HG03460 (cell line): ENCODE data around the gene DGKQ.

Experiments used
- ATAC-seq: cut with Tn5 transposase; IDR thresholded peaks from one replicate; pipeline ENCODE4 v1.9.1; 2021; ENCODE audit not compliant: unreplicated experiment

Gene DGKQ

DNA sequence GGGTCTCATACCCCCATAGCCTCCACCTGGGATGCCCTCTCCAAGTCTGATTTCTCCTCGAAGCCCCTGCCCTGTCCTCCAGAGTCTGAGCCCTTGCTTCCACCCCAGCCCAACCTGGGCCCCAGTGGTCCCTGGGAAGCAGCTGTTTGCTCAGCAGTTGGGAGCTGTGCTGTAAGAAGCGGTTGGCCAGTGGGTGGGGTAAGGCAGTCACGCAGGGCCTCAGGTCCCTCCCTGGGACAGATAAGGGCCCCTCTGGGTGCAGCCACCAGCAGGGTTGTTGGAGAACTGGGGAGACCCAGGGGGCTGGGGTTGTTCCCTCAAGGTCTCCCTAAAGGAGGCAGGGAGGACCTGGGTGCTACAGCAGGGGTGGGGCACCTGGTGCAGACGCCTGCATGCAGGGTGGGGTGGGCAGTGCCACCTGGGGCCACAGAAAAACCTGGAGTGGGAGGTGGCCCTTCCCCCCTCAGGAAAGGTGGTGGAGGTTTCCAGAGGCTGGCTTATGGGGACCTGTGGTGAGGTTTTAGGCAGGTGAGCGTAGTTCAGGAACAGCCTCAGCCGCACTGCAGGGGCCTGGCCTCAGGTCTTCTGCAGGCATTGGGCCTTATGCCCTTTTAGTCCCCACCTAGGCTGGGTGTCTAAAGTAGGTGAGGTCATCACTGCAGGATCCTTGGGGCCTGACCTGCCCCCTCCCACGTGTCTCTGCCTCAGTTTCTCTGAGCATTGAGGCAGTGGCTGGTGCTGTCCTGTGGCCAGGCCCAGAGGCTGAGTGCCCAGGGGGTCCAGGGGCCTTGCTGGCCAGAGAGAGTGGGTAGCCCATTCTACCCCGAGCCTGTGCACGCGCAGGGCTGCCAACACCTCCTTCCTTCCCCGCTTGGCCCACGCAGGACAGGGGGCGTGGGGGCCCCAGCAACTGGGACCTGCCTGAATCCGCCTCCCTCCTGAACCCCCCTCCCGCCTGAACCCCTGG, 22.9 kb upstream of the DGKQ start:
- ATAC-seq: no peak

- no peak for ATAC-seq
Observed at GRCh38 chr4:995311-996026, 22.1 kb upstream of the DGKQ start.

DNA sequence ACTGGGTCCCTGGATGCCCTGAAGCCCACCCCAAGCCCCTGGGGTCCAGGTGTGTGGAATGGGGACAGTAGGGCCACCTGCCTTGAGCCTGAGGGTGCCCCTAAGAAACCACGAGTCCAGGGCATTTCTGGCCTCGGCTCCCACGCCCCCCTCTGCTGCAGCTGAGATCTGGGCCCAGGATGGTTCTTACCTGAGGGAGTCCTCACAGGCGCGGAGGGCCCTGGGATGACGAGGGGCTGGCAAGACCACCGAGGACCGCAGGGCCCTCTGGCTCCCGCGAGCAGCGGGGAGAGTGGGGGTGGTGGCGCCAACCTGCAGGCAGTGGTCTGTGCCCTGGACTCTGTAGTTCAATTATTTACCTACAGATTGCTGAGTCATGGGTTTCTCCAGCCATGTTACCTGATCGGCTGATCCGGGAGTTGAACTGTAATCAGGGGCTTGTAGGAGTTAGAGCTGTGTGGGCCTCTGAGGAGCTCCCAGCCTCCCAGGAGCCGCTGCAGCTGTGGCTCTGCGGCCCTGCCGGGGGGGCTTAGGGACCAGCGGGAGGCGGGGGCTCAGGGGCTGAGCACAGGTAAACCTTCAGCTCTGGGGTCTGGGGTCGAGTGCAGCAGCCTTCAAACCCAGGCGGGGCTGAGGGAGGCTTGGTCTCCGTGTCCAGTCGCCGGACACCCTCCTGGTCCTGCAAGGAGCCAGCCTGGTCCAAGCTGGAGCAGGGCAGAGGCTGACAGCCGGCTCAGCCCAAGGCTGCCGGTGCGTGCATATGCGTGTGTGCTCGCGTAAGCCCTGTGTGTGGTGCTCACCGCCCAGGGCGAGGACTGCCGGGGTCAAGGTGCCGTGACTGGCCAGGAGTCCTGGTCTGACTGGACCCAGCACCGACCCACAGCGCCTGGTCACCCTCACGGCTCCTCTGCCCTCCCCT, 20.0 kb upstream of the DGKQ start, which contains the start of gene SLC26A1:
TSS of gene SLC26A1 (minus strand) at position 294 of the 919 bp plus-strand sequence. CDS start 1,701 bp downstream, outside the sequence.
- ATAC-seq: no peak

DNA sequence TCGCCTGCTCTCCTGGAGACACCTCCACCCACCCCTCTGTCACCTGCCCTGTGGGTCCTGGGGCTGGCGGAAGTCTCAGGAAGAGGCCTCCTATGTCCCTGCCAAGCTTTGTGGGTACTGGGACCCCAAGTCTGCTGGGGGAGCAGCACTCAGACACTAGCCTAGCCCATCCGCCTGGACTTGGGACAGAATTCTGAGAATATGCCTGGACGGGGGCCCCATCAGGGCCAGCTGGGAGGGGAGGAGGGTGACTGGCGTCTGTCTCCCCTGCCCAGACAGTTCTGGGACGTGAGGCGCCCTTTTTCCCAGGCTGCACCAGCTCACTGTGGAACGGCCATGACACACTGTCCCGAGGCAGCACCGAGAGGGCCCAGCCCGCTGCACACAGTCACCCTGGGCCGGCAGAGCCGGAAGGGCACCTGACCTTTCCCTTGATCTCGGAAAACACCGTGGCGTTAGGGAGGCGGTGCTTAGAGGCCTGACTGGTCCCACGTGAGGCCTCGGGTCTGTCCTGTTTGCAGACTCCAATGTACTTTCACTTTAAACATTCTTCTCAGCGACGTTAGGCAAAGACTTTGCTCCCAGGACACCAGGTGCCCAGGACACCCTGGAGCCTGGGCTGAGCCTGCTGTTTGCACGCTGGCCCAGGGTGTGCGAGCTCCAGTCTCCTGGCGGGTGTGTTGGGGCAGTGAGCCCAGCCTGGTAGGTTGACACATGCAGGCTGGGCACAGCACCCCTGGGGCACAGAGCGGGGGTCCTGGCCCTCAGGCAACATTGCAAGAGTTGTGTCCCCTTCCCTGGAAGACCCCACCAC, 19.1 kb upstream of the DGKQ start:
- no peak for ATAC-seq

- no peak for ATAC-seq
Observed at GRCh38 chr4:991451-992296, 18.3 kb upstream of the DGKQ start.

- no peak for ATAC-seq
Observed at GRCh38 chr4:990746-991367, 17.5 kb upstream of the DGKQ start.

- no peak for ATAC-seq
Observed at GRCh38 chr4:989722-990471, 16.5 kb upstream of the DGKQ start.

DNA sequence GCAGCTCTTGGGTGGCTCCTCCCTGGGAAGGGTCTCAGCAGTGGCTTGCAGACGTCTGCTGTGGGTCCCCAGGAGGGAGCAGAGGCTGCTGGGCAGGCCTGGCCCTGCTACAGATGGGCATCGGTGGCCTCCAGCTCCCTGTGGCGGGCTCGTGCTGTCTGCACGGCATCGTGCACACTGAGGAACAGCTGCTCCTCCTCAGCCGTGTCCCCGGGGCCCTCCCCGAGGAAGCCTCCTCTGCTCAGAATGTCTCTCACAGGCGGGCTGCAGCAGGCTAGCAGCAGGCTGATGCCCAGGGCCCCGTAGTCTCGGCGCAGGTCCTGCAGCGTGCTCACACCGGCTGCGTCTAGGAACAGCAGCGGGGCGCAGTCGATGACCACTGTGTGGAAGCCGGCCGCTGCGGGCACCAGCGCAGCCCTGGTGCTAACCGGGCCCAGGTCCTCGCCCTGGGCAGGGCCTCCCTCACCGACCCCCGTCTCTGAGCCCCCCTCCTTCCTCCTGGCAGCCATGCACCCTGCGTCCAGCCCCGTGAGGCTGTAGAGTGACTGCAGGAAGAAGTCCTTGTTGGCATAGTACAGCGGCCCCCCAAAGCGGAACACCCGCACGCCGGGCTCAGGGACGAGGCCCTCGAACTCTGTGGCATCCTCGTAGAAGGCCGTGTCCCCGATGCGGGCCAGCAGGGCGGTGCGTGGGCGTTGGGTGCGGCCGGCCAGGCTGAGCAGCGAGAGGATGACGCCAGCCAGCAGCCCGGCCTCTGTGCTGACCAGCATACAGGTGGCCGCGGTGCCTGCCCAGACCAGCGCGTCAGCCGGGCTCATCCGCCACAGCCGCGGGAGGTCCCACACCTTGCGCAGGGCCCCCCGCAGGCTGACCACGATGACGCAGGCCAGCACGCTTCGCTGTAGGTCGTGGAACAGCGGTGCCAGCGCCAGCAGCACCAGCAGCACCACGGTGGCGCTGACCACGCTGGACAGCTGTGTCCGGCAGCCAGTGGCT, 15.7 kb upstream of the DGKQ start:
- no peak for ATAC-seq

- no peak for ATAC-seq
Observed at GRCh38 chr4:987624-988513, 14.5 kb upstream of the DGKQ start.

DNA sequence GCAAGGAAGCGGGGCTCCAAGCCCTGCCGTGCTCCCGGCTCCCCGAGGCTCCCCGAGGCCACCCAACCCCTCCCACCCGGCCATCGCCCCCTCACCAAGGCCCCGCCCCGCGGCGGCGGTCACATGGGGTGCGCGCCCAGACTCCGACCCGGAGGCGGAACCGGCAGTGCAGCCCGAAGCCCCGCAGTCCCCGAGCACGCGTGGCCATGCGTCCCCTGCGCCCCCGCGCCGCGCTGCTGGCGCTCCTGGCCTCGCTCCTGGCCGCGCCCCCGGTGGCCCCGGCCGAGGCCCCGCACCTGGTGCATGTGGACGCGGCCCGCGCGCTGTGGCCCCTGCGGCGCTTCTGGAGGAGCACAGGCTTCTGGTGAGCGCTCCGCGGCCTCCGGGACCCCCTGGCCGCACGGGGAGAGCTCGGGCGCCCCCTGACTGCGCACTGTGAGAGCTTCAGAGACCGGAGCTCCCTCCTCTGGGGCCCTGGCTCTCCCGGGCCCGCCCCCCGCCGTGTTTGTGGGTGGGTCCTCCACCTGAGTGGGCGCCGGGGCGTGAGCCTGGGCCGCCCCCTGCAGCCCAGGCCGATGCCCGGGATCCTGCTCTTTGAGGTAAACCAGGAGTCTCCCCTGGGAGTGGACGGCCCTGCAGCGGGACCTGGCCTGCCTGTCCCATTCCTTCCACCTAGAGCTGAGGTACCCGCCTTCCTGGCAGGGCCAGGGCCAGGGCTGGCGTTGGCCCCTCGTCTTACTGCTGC, 13.7 kb upstream of the DGKQ start, which contains the start of gene IDUA:
TSS of gene IDUA (plus strand) at position 166 of the 745 bp plus-strand sequence. CDS start at position 207, 41 bp downstream.
- peak; percentile 78 for ATAC-seq

DNA sequence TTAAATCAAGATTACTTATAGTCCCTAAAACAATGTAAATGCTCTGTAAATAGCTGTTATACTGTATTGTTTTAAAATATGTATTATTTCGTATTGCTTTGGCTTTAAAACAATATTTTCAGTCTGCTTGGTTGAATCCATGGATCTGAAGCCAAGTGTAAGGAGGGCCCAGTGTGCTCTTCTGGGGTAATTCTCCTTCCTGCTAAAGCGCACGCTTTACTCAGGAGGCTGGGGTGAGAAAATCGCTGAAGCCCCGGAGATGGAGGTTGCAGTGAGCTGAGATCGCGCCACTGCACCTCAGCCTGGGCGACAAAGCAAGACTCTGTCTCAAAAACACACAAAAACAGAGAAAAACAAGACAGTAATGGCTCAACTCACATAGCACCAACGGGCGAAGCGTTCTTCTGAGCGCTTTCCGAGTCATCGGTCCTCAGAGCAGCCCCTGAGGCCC, 13.1 kb upstream of the DGKQ start:
- ATAC-seq: no peak

DNA sequence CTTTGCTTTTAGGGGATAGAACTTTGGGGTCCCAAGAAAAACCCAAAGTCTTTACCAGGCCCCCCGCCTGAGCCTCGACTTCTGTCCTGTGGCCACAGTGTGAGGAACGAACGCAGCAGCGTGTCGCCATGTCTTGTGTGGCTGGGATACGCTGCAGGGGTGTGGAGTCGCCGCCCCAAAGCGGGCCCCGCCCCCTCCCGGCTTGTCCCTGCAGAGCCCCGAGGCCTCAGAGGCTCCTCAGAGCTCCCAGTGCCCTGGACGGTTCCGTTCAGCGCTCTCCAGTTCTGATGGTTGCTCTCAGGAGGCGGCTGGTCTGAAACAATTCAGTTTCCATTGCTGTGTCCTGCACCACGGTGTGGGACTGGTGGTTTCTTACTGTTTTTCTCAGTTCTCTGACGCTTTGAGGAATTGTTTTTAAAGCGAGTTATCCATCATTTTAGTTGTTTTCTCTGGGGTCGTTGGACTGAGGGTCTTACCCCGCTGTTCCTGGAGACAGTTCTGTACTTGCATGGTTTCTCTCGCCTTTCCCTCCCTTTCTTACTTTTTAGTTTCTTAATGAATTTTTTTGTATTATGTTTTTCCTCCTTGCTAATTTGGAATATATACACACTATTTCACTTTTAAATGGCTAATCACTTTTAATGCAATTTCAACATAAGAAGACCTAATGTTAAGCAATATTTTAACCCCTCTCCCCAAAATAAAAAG, 11.9 kb upstream of the DGKQ start:
- no peak for ATAC-seq

DNA sequence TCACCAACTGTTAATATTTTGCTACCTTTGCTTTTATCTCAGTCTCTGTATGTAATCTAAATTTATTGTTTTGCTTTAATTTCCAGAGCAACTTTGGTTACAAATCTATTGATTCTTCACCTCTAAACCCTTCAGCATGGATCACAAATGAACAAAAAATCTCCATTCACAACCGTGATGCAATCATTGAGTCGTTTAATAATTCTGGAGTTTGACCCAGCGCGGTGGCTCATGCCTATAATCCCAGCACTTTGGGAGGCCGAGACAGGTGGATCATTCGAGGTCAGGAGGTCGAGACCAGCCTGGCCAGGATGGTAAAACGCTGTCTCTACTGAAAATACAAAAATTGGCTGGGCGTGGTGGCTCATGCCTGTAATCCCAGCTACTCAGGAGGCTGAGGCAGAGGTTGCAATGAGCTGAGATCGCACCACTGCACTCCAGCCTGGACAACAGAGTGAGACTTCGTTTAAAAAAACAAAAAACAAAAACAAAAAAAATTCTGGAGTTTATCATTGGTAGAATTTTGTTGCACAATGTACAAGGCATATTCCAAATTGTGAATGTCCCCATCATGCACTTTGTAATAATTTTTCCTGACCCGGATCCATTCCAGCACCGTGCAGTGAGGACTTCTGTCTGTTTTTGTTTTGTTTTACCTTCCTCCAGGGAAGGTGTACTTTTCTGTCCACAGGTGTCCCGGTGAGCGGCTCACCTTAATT, 11.1 kb upstream of the DGKQ start:
- no peak for ATAC-seq

DNA sequence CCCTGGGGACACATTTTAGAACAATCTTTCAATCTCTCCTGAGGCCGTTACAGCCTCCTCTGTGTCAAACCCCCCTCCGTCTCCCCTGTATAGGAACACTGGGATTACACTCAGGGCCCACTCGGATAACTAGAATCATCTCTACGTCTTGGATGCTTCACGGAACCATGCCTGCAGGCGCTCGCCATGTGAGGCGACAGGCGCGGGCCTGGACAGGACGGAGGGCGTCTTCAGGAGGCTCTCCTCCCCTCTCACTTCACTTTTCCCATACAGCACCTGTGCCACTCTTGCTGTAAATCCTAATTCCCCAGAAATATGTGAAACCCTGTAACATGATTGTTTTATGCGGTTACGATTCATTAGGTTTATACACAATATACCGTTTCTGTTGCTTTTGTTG, 9.4 kb upstream of the DGKQ start:
- no peak for ATAC-seq
